ELF-1 (cell line): Measurements from ENCODE around the gene GPATCH4.
"Not testable (repeated sequence)": the region's sequence is repeated elsewhere in the genome, so short reads cannot be mapped to it uniquely, and the experiment has no call there.

Source experiments
- DNase-seq: peaks from one replicate; pipeline ENCODE4 v3.0.0-alpha.2; 2016; ENCODE audit warnings: low read depth, low spot score

The GPATCH4 gene

DNA sequence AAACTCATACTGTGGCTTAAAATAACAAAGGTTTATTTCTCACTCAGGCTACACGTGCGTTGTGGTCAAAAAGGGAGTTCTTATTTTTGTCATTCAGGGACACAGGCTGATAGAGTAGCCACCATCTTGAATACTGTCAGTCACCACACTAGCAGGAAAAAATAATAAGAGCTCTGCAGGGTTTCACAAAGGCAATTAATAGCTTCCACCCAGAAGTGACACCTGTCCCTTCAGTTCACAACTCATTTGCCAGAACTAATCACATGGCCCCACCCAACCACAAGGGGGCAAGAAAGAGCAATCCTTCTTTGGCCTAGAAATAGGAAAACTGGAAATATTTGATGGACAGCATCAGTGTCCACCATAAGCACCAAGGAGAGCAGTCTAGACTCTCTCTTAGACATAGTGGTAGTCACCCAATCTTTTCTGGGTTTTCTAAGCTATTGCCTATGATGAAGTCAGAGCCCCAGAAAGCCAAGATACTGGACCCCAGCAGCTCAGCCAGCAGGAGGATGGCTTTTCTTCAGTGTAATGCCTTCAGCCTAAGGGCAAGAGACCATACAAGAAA, 26.1 kb upstream of the GPATCH4 start:
- peak; percentile 52 for DNase-seq

DNA sequence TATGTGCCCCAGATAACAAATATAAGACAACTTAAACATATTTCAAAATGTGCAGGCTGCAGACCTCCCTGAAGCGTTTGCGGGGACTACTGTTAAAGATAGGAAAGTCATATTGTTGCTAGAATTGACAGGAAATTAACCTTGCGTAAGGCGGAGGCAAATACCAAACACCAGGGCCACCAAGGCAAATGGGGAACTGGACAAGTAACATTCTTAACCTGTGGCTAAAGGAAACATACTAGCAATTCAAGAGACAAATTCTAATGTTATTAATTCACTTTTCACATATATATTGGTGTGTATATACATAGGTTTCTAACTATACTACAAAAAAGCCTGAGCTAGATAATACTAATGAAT, 24.8 kb upstream of the GPATCH4 start:
- no peak for DNase-seq

DNA sequence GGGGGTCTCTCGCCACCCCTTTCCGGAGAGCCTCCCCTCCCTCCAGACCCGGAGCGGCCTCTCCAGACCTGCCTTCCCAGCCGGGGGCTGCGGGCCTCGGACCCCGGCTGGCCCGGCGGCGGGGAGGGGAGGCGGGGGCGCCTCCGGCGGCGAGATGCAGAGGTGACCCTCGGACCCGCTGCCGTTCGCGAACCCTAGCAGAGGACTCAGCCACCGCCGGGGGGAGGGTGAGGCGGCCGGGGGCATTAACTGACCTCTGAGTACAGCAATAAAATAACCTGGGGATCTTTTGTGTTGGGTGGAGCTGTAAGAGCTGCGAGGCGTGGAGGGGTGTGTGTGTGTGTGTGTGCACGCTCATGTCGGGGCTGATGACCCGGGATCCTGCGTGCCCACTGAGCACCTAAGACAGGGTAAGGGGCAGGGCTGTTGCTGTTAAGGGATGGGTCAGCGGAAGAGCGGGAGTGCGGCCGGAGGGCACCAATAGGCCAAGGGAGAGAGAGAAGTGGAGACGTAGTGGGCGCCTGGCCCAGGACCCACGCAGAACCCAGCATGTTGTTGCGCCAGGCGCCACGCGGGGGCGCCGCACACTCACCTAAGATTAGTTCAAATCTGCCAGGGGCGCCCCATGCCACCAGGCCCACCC, 24.3 kb upstream of the GPATCH4 start:
- DNase-seq: peak; percentile 67

GRCh38 chr1:156624814-156625435, 23.6 kb upstream of the GPATCH4 start:
- peak; percentile 23 for DNase-seq

GRCh38 chr1:156623946-156624813, 22.9 kb upstream of the GPATCH4 start:
- DNase-seq: peak; percentile 89

DNA sequence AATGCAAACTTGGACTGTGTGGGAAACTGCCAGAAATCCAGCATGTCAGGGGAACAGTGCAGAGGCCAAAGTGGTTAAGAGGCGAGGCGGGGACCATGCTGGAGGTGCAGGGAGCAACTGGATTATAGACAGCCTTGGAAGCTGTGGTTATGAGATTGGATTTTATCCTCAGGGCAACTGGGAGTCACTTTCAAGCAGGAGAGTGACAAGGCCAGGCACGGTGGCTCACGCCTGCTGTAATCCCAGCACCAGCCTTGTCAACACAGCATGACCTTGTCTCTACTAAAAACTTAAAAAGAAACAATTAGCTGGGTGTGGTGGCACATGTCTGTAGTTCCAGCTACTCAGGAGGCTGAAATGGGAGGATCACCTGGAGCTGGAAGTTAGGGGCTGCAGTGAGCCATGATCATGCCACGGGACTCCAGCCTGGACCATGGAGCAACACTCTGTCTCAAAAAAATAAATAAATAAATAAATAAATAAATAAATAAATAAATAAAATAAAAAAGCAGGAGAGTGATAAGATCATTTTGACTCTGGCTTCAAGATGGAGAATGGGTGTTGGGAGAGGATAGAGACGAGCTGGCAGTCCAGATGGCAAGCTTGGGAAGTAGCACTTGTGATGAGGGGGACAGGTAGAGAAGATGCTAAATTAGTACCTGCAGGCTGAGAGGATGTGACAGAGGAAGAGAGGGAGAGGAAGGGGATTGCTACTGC, 21.5 kb upstream of the GPATCH4 start:
- DNase-seq: no peak

GRCh38 chr1:156619582-156619955, 18.3 kb upstream of the GPATCH4 start:
- no peak for DNase-seq

DNA sequence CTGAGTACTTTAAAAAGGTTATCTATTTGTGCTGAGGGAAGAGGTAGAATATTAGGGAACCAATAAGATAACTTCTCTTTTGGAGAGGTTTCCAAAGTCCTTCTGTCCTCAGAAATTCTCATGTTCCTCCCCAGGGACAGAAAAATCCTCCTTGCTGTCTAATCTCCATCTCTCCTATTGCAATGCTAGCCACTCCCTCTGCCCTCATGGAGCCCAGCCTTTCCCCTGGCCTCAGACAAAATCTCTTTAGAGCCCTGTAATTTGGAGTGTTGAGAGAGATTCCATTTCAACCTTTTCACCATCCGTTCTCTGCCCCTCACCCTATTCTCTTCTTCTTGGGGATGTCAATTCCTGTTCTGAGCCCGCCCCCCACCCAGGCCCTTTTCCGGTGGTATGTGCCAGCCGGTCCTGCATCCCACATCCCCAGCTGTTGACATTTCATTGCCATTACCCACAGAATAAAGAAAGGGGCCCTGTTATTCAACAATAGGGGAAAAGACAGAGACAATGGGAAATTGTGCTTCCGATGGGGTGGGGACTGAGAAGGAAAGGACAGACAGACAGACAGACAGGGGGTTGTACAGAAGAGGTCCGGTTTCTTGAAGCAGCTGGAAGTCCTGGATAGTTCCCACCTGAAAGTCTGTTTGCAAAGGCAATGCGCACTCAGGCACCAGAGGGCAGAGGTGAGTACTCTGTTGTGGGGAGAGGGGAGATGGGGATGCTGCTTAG, 17.7 kb upstream of the GPATCH4 start, which contains the start of gene HAPLN2:
Gene HAPLN2 (plus strand): TSS at position 563 of the 729 bp plus-strand sequence. CDS start 4,076 bp downstream, outside the sequence.
- peak; percentile 54 for DNase-seq

- no peak for DNase-seq
Observed at GRCh38 chr1:156616463-156616862, 15.2 kb upstream of the GPATCH4 start.

DNA sequence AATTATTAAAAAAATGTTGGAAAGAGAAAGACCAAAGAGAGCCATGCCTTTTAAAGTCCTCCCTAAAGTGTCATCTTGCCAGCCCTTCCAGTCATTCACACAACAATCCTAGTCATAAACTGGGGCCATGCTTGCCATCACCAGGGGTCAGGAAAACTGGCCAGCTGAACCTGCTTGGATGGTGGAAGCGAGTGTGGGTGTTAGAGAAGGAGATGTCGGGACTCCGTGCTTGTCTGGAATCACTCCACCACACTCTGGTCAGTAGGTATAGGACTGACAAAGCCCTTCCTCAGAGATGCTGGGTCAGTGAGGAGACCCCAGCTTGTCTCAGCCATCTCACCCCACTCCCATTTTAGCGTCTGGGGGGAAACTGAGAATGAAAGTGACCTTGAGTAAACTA, 14.7 kb upstream of the GPATCH4 start:
- no peak for DNase-seq

DNA sequence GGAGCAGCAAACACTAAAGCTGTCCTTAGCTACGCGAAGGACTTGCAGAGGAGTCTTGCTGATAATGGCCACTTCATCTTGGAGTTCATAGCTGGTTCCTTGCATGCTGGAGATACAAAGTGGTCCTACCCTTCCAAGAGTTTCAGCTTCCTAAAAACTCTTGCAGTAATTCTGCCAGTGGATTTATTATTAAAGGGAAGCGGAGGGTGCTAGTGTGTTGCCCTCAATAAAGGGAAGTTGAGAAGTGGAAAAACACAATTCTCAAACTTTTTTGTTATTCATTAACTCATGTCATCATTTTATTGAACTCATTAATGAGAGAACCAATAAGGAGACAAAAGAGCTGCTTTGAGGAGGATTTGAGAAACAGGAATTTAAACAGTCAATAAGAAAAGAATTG, 11.4 kb upstream of the GPATCH4 start:
- no peak for DNase-seq

DNA sequence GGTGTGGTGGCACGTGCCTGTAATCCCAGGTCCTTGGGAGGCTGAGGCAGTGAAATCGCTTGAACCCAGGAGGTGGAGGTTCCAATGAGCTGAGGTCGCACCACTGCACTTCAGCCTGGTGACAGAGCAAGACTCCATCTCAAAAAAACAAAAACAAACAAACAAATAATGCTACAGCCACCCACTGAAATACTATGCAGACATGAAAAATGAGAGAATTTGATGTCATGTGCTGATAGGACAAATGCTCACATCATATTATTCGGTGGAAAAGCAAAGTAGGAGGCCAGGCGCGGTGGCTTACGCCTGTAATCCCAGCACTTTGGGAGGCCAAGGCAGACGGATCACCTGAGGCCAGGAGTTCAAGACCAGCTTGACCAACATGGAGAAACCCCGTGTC, 8.8 kb upstream of the GPATCH4 start:
- not testable (repeated sequence) for DNase-seq

- DNase-seq: no peak
Observed at GRCh38 chr1:156608981-156609380, 7.7 kb upstream of the GPATCH4 start.

DNA sequence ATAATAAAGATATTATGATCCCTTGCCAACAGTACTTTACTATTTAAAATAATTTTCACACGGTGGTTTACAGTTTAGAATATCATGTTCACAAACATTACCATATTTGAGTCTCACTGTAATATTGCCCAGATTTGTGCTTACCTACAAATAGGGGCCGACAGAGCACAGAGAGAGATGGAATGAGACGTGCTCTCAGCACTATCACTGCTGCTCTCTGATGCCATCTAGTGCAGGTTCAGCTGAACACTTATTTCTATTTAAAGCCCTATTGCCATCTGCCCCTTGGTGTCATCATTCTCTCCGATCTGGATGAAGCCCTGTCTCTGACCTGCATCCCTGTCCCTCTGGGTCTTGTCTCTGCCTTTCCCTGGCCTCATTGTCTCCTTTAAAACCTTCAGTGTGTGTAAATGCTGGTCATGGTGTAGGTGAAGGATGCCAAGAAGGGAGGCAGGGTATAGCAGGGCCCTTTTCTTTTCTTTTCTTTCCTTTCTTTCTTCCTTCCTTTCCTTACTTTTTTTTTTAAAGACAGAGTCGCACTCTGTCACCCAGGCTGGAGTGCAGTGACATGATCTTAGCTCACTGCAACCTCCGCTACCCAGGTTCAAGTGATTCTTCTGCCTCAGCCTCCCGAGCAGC, 6.9 kb upstream of the GPATCH4 start:
- no peak for DNase-seq

- not testable (repeated sequence) for DNase-seq
Observed at GRCh38 chr1:156607344-156607743, 6.1 kb upstream of the GPATCH4 start.

DNA sequence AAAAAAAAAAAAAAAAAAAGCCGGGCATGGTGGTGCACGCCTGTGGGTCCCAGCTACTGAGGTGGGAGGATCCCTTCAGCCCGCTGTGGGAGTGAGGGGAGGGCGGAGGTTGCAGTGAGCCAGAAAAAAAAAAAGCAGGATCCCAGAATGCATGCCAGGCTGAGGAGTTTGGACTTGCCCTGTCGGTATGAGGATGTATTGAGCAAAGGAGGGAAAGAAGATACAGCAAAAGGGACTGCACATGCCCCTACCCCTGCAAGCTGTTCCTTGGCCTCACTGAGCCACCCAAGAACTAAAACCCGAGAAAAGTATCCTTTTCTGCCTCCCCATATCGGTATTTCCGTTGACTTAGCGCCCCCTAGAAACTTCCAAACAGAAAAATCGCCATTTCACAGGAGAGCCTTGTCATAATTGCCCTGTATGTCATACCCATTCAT, 1.3 kb upstream of the GPATCH4 start:
- no peak for DNase-seq

DNA sequence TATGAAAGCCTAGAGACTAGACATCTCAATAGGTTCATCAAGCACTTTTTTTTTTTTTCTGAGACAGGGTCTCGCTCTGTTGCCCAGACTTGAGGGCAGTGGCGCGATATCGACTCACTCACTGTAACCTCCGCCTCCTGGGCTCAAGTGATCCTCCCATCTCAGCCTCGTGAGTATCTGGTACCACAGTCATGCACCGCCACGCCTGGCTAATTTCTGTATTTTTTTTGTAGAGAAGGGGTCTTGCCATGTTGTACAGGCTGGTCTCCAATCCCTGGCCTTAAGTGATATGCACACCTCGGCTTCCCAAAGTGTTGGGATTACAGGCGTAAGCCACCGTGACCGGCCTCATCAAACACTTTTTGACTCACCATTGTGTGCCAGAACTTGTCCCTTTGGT, 613 bp upstream of the GPATCH4 start:
- no peak for DNase-seq

GRCh38 chr1:156600733-156601121, 552 bp downstream of the GPATCH4 start:
- no peak for DNase-seq

- DNase-seq: no peak
Observed at GRCh38 chr1:156599811-156600210, 1.5 kb downstream of the GPATCH4 start.

DNA sequence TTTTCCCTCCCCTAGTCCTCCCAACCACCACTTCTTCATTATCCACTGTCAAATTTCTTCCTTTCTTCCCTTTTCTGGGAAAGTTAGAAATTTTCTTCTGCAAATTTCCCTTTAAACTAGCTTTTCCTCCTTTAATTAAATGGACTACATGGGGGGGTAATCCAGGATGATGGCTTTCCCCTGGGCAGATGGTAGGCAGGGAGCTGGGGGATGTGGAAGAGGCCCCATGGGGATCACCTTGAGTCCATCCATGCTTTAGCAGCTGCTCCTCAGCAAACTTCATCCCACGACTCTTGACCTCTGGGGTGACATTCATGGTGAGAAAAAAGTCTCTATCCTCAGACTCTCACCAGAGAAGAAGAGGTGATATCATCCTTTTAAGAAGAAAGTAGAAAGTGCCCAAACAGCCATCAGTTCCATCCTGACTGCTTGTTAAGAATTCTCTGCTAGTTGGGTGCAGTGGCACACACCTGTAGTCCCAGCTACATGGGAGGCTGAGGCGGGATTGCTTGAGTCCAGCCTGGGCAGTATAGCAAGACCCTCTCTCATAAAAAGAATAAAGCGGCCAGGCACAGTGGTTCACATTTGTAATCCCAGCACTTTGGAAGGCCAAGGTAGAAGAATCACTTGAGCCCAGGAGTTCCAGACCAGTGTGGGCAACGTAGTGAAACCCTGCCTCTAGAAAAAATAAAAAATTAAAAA, 2.4 kb downstream of the GPATCH4 start:
- no peak for DNase-seq
